ENCODE measurements around the gene ARIH1. TPM values are rescaled to one million over a fixed set of nuclear protein-coding genes. Genes with fewer than 3 reads are reported as not detected.
"Not testable (repeated sequence)": the region's sequence is repeated elsewhere in the genome, so short reads cannot be mapped to it uniquely, and the experiment has no call there.

The ARIH1 gene
- total and polyA plus RNA-seq, 2 experiments from 2014 or later: 30.5 to 48.6 TPM

DNA sequence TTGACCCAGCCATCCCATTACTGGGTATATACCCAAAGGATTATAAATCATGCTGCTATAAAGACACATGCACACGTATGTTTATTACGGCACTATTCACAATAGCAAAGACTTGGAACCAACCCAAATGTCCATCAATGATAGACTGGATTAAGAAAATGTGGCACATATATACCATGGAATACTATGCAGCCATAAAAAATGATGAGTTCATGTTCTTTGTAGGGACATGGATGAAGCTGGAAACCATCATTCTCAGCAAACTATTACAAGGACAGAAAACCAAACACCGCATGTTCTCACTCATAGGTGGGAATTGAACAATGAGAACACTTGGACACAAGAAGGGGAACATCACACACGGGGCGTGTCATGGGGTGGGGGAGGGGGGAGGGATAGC, 31.3 kb upstream of the ARIH1 start:
- H3F3A ChIP-seq (replicated peaks; ENCODE audit: low read depth); H2AFZ ChIP-seq; H3K79me2 ChIP-seq (replicated peaks; ENCODE audit: insufficient read depth); H3K4me1 Mint-ChIP-seq; H3K27me3 Mint-ChIP-seq (ENCODE audit: insufficient read depth, low read depth, poor library complexity); H3K4me3 Mint-ChIP-seq; H3K27ac ChIP-seq (ENCODE audit: low read depth); H4K20me1 ChIP-seq (replicated peaks; ENCODE audit: insufficient read depth); DNase-seq (ENCODE audit: low spot score); H3K9me3 Mint-ChIP-seq; H3K9me2 ChIP-seq (ENCODE audit: insufficient read depth); ATAC-seq; H3K36me3 ChIP-seq (ENCODE audit: insufficient read depth); H3K36me3 Mint-ChIP-seq (ENCODE audit: low read depth); H3K4me2 ChIP-seq; H3K4me1 ChIP-seq (ENCODE audit: insufficient read depth); H3K27ac Mint-ChIP-seq; H3K27me3 ChIP-seq (ENCODE audit: insufficient read depth); H3K4me3 ChIP-seq: not testable (repeated sequence)

DNA sequence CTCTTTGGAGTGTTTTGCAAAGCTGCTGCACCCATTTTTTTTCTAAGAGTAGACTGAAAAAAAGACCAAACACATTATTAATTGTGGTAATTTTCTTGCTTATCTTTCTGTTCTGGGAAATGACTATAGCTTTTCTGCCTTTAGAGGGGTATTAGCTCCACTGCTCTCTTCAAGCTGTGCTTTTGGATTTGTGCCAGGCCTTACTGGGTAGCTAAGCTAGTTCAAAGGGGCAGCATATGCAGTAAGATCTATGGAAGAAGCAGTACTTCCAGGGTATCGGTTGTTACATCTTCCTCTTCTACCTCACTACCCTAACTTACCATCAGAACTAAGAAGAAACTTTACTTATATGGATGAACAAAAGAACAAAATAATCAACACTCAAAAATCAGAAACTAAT, 28.7 kb upstream of the ARIH1 start:
- Histone ChIP-seq H3K4me2 (no peak overlapping the region), H3K79me2 (replicated peaks; ENCODE audit: insufficient read depth) (no peaks in the 10 kb centered on the region), H2AFZ (no peak overlapping the region), H3K4me3 (no peak overlapping the region), H4K20me1 (replicated peaks; ENCODE audit: insufficient read depth) (no peaks in the 10 kb centered on the region), H3K27ac (ENCODE audit: low read depth) (no peak overlapping the region), H3K27me3 (ENCODE audit: insufficient read depth) (no peaks in the 10 kb centered on the region), H3K9me2 (ENCODE audit: insufficient read depth) (0 out of 2 replicates have a peak, but pooled peaks cover 5% of the 10 kb centered on the region), H3K36me3 (ENCODE audit: insufficient read depth) (no peaks in the 10 kb centered on the region), H3K4me1 (ENCODE audit: insufficient read depth) (no peaks in the 10 kb centered on the region), H3F3A (replicated peaks; ENCODE audit: low read depth) (no peaks in the 10 kb centered on the region)
- Mint-ChIP-seq H3K27ac (no peak overlapping the region), H3K4me1 (no peaks in the 10 kb centered on the region), H3K9me3 (no peaks in the 10 kb centered on the region; the same call in 1 of the 3 replicates), H3K4me3 (no peak overlapping the region), H3K27me3 (ENCODE audit: insufficient read depth, low read depth, poor library complexity) (no peaks in the 10 kb centered on the region), H3K36me3 (ENCODE audit: low read depth) (no peaks in the 10 kb centered on the region)
- ATAC-seq: no peak
- DNase-seq (ENCODE audit: low spot score): no peak
- TF ChIP-seq, protein P1, sequence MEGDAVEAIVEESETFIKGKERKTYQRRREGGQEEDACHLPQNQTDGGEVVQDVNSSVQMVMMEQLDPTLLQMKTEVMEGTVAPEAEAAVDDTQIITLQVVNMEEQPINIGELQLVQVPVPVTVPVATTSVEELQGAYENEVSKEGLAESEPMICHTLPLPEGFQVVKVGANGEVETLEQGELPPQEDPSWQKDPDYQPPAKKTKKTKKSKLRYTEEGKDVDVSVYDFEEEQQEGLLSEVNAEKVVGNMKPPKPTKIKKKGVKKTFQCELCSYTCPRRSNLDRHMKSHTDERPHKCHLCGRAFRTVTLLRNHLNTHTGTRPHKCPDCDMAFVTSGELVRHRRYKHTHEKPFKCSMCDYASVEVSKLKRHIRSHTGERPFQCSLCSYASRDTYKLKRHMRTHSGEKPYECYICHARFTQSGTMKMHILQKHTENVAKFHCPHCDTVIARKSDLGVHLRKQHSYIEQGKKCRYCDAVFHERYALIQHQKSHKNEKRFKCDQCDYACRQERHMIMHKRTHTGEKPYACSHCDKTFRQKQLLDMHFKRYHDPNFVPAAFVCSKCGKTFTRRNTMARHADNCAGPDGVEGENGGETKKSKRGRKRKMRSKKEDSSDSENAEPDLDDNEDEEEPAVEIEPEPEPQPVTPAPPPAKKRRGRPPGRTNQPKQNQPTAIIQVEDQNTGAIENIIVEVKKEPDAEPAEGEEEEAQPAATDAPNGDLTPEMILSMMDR (conservative IDR thresholded peaks at IDR 0.05; ENCODE audit: low read depth in 2 of 2): no peak
- no peak for TF ChIP-seq EZH2 (IDR thresholded peaks at IDR 0.05; ENCODE audit: low read depth, unreplicated experiment)
- TF ChIP-seq STAT1 (IDR thresholded peaks at IDR 0.05; ENCODE audit: unreplicated experiment): no peak
- no peak for TF ChIP-seq EZH2phosphoT487 (IDR thresholded peaks at IDR 0.05; ENCODE audit: unreplicated experiment)
- TF ChIP-seq ETS1 (IDR thresholded peaks at IDR 0.05): no peak
- TF ChIP-seq POLR2AphosphoS5 (IDR thresholded peaks at IDR 0.05; ENCODE audit: low read depth): no peak
- TF ChIP-seq, protein P2, sequence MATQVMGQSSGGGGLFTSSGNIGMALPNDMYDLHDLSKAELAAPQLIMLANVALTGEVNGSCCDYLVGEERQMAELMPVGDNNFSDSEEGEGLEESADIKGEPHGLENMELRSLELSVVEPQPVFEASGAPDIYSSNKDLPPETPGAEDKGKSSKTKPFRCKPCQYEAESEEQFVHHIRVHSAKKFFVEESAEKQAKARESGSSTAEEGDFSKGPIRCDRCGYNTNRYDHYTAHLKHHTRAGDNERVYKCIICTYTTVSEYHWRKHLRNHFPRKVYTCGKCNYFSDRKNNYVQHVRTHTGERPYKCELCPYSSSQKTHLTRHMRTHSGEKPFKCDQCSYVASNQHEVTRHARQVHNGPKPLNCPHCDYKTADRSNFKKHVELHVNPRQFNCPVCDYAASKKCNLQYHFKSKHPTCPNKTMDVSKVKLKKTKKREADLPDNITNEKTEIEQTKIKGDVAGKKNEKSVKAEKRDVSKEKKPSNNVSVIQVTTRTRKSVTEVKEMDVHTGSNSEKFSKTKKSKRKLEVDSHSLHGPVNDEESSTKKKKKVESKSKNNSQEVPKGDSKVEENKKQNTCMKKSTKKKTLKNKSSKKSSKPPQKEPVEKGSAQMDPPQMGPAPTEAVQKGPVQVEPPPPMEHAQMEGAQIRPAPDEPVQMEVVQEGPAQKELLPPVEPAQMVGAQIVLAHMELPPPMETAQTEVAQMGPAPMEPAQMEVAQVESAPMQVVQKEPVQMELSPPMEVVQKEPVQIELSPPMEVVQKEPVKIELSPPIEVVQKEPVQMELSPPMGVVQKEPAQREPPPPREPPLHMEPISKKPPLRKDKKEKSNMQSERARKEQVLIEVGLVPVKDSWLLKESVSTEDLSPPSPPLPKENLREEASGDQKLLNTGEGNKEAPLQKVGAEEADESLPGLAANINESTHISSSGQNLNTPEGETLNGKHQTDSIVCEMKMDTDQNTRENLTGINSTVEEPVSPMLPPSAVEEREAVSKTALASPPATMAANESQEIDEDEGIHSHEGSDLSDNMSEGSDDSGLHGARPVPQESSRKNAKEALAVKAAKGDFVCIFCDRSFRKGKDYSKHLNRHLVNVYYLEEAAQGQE (IDR thresholded peaks at IDR 0.05; ENCODE audit: unreplicated experiment): no peak
- TF ChIP-seq ZNF331 (CRISPR knock-in tag; IDR thresholded peaks at IDR 0.05; ENCODE audit: low read depth): no peak
- TF ChIP-seq NANOG (IDR thresholded peaks at IDR 0.05; ENCODE audit: borderline replicate concordance): no peak
- TF ChIP-seq ZNF462 (CRISPR knock-in tag; IDR thresholded peaks at IDR 0.05): no peak
